IPS-15b (cell line): Measurements from ENCODE around the gene CRYGN.

ENCODE experiments used
- H3K27me3 ChIP-seq: one replicate; pipeline ENCODE4 v1.6.1; 2013; ENCODE audit warnings: low read length; ENCODE audit not compliant: control insufficient read depth, insufficient read depth
- H3K36me3 ChIP-seq: one replicate; pipeline ENCODE4 v1.6.1; 2013; ENCODE audit warnings: low read length; ENCODE audit not compliant: control insufficient read depth, insufficient read depth
- H3K4me1 ChIP-seq: one replicate; pipeline ENCODE4 v1.6.1; 2013; ENCODE audit warnings: mild to moderate bottlenecking, low read length; ENCODE audit not compliant: control insufficient read depth, insufficient read depth
- H3K4me3 ChIP-seq: one replicate; pipeline ENCODE4 v1.5.1; 2013; ENCODE audit warnings: low read depth, low read length
- H3K9ac ChIP-seq: one replicate; pipeline ENCODE4 v1.6.1; 2013; ENCODE audit warnings: low read depth, mild to moderate bottlenecking, low read length
- H3K9me3 ChIP-seq: one replicate; pipeline ENCODE4 v1.6.1; 2013; ENCODE audit warnings: mild to moderate bottlenecking, low read length; ENCODE audit not compliant: control insufficient read depth, insufficient read depth

Gene CRYGN

DNA sequence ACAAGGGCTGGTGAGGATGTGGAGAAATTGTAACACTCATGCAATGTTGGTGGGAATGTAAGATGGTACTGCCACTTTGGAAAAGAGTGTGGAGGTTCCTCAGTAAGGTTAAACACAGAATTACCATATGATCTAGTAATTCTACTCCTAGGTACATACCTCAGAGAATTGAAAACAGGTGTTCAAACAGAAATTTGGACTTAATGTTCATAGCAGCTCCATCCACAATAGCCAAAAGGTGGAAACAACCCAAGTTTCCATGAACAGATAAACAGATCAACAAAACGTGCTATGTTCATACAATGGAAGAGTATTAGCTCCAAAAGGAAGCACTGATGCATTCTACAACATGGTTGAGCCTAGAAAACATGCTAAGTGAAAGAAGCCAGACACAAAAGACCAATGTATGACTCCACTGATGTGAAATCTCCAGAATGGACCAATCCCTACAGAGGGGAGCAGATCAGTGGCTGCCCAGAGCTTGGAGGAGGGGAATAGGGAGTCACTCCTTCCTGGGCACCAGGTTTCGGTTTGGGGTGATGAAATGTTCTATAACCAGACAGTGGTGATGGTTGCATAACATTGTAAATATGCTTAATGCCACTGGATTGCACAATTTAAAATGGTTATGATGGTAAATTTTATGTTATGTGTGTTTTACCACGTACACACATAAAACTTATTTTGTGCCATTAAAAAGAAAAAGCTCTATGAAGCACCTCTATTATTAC is 24.4 kb downstream of the CRYGN start:
- Histone ChIP-seq H3K4me3 (no peak overlapping the region), H3K9ac (no peak overlapping the region), H3K4me1 (peaks cover 7% of the 10 kb centered on the region), H3K36me3 (no peaks in the 10 kb centered on the region), H3K9me3 (no peaks in the 10 kb centered on the region), H3K27me3 (peaks cover 64% of the 10 kb centered on the region)

DNA sequence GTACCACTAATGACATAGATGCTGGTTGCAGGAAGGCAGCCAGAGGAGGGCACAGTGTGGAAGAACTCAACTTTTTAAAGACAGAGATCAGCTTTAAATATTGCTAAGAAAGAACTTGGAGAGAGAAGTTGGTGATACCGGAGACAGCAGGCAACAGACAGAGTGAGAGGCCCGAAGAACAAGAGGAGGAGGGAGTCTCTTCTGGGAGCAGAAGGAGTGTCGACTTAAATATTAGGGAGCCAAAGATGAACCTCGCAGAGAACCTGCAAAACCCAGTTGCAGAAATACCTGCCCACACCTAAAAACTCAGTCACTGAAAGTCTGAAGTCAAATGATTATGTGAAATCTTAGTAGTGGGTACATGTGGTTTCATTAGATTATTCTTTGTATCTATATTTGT is 26.7 kb downstream of the CRYGN start:
- H3K9ac ChIP-seq = no peak overlapping the region
- peaks cover 71% of the 10 kb centered on the region for H3K27me3 ChIP-seq
- H3K4me3 ChIP-seq = no peak overlapping the region

DNA sequence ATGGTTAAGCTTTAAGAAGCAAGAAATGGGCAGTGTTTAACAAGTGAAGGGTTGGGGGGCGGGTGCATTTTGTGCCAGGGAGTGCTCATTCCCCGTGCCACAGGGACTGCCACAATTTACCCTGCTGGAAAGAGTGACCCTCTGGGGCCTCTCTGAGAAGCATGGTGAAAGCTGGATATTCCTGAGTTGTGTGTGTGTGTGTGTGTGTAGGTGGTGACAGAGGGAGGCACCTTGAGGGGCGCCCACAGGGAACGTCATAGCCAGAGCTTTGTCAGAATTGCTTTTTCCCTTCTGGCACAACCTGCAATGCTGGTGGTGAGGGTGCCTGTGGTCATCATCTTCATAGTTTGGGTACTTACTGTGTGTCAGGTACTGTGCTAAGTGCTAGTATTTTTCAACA is 27.6 kb downstream of the CRYGN start:
- Histone ChIP-seq H3K36me3 (no peaks in the 10 kb centered on the region), H3K9ac (no peak overlapping the region), H3K4me3 (no peak overlapping the region), H3K9me3 (no peaks in the 10 kb centered on the region), H3K27me3 (peaks cover 67% of the 10 kb centered on the region), H3K4me1 (peaks cover 11% of the 10 kb centered on the region)

More for the DNA sequence above, 26.7 kb downstream of the CRYGN start:
- Histone ChIP-seq H3K36me3 (no peaks in the 10 kb centered on the region), H3K9me3 (no peaks in the 10 kb centered on the region), H3K4me1 (peaks cover 11% of the 10 kb centered on the region)

DNA sequence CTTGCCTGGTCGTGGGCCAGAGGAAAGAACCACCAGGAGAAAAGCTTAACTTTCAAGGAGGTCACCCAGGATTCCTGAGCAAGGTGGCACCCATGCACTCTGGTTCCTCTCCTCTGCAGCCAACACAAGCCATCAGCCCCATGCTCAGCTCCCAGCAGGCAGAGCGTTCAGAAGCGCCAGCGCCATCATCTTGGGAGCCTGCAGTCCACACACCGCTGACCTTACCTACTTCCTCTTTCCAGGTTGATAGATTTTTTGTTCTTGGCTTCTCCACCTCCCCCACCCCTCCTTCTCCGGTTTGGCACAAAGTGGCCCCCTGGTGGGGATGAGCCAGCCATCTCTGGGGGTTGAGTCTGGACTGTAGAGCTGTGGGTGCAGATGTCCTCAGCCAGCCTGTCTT is 28.4 kb downstream of the CRYGN start:
- Histone ChIP-seq H3K4me1 (peaks cover 11% of the 10 kb centered on the region), H3K36me3 (no peaks in the 10 kb centered on the region), H3K9ac (no peak overlapping the region), H3K27me3 (peaks cover 59% of the 10 kb centered on the region), H3K9me3 (no peaks in the 10 kb centered on the region), H3K4me3 (peak overlapping the region; percentile 80)

DNA sequence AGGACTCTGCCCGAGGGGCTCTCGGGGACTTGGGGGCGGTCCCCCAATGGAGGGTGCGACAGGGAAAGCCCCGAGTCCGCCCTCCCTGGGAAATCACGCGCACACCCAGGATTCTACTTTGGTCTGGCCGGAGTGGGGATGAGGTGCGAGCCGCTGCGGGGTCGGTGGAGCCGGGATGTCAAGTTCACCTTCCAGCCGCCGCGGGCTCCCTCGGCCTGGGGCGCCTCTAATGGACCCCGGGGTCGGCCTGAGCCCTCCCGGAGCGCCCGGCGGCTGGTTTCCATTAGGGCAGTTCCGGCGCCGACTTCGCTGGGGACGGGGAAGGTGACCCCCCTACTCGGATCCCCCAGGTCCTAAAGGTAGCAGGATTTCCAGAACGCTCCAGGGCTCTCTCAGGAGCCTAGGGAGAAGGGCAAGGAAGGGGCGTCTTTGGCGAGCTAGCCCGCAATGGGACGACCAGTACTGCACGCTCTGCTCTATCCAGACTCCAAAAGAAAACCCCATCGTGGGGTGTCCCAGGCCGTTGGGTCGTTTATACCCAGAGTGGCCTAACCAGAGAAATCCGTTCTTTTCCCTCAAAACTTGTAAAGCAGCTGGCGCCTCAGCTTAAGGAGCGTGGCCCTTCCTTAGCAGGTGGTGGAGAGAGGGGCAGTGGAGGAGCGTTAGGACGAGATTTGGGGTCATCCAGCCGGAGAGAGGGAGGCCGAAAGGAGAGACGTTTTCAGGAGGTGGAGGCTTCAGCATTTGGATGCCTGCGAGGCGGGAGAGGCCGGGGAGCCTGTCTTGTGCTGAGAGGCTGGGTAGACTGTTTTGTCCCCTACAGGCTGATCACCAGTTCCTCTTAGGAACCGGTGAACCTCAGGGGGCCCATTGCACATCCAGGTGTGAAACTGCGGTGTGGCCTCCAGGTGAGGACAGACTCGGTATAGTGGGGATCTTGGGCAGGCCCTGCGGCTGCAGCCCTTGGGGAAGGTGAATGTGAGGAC is 29.2 kb downstream of the CRYGN start:
- Histone ChIP-seq H3K27me3 (peaks cover 51% of the 10 kb centered on the region), H3K4me1 (peaks cover 7% of the 10 kb centered on the region), H3K36me3 (no peaks in the 10 kb centered on the region), H3K4me3 (peak overlapping the region; percentile 80), H3K9ac (no peak overlapping the region), H3K9me3 (no peaks in the 10 kb centered on the region)

DNA sequence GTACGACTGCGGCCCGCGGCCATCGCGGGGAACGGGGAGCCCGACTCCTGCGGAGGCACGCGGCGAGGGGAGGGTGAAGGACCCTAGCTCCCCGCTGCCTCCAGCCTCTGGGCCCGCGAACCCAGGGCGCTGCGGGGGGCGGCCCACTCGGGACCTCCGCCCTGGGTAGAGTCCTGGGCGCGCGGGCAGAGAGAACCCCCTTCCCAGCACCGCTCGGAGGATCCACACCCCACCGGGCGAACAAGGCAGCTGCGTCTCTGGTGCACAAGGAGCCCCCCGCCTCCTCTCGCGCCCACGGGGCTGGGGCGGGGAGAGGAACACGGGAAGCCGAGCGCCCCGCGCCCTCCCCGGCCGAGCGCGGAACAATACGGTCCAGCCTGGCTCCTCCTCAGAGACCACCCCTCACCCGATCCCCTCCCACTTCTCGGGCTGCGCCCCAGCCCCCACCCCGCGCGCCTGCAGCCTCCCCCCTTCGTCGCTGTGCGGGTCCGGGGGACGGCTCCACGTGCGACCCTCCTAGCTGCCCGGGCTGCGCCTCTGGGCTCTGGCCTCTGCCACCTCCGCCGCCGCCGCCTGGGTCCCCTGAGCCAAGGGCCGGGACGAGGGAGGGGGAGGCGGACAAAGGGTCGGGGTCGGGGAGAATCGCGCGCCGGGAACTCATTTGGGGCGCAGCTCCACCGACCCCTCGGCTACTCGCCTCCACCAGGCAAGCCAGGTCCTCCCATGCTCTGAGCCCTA is 30.1 kb downstream of the CRYGN start, which contains the start of gene WDR86:
Gene WDR86 (minus strand): TSS at position 372 of the 738 bp plus-strand sequence. CDS start 449 bp downstream, outside the sequence.
- Histone ChIP-seq H3K4me3 (peak within 1 kb of the TSS; percentile 80), H3K9ac (peak within 1 kb of the TSS; percentile 47), H3K4me1 (peaks cover 7% of the 10 kb centered on the region), H3K36me3 (no peaks in the 10 kb centered on the region), H3K9me3 (no peaks in the 10 kb centered on the region), H3K27me3 (peaks cover 45% of the 10 kb centered on the region)

DNA sequence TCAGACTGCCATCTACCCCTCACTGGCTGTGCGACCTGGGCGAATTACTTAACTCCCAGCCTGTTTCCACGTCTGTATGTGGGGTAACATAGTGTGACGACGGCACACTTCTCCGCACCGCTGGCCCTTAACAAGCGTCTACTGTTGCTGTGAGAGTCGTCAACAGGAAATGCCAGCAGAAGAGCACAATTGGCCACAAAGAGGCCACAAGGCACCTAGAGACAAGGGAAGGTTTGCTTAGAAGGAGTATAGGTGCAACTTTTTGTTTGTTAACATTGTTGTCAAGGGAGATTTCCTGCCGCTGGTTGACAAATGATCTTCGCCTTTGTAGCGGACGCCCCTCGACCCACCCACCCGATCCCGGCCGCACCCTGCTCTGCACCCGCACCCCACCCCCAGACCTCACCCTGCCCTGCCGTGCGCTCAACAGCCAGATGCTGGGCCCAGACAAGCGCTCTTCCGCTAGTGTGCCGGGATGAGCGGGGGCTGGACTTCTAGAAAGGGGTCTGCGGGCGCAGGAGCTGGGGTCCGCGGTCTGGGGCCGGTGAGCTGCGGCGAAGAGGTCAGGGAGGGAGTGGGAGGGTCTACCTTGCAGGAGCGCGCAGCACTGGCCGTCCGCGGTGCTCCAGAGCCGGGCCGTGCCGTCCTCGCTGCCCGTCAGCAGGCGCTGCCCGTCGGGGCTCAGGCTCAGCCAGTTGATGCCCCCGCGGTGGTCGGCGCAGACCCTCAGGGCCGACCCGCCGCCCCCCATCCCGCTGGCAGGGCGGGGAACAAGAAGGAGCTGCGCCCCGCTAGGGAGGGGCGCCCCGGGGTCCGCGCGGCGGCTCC is 30.9 kb downstream of the CRYGN start:
- H3K9me3 ChIP-seq = no peaks in the 10 kb centered on the region
- H3K27me3 ChIP-seq = peaks cover 37% of the 10 kb centered on the region
- H3K9ac ChIP-seq = peak overlapping the region; percentile 47
- peak overlapping the region; percentile 80 for H3K4me3 ChIP-seq
- H3K4me1 ChIP-seq = peaks cover 7% of the 10 kb centered on the region
- H3K36me3 ChIP-seq = no peaks in the 10 kb centered on the region

DNA sequence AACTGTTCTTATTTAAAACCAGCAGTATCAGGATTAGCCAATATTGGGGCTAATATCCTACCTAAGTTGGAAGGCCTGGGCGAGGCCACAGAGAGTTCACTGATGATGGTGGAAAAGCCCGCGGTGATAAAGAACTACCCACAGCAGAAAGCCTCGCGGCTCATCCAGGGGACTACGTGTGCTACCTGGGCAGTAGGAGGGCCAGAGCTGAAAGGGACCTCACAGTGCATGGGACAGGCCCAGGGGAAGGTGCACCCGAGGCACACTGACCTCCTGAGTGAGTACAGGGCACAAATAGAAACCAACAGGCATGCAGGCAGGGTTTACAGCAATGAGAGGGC is 31.5 kb downstream of the CRYGN start:
- Histone ChIP-seq H3K36me3 (no peaks in the 10 kb centered on the region), H3K4me3 (peak overlapping the region; percentile 80), H3K4me1 (peaks cover 7% of the 10 kb centered on the region), H3K27me3 (peaks cover 35% of the 10 kb centered on the region), H3K9ac (no peak overlapping the region), H3K9me3 (no peaks in the 10 kb centered on the region)

DNA sequence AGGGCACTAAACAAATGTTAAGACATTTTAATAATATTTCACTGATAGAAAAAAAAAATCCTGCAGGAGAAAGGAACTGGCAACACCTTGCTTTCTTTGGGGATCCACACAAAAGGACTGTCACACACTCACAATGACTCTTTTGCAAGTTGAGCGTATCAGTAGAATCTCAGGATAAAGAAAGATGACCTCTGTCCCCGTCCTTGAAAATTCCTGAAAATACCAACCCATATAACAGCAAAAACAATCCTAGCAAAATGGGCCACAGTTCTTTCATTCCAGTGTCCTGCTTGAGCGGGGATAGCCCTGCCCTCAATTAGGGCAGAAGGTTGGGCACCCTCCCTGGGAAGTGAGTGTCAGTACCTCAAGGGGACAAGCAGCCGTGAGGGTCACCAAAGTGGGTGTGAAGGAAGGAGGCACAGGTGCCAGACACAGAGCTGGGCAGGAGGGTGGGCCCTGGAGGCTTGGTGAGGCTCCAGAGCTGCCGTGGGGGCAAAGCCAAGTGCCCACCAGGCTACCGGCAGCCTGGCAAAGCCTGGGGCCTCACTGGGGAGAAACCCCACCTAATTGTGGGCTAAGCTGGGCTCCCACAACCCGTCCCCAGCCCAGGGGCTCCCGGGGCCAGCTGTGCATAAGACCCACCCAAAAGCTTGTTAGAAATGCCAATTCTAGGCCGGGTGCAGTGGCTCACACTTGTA is 32.9 kb downstream of the CRYGN start:
- Histone ChIP-seq H3K4me3 (no peak overlapping the region), H3K36me3 (no peaks in the 10 kb centered on the region), H3K27me3 (peaks cover 21% of the 10 kb centered on the region), H3K4me1 (peaks cover 7% of the 10 kb centered on the region), H3K9me3 (no peaks in the 10 kb centered on the region), H3K9ac (no peak overlapping the region)

DNA sequence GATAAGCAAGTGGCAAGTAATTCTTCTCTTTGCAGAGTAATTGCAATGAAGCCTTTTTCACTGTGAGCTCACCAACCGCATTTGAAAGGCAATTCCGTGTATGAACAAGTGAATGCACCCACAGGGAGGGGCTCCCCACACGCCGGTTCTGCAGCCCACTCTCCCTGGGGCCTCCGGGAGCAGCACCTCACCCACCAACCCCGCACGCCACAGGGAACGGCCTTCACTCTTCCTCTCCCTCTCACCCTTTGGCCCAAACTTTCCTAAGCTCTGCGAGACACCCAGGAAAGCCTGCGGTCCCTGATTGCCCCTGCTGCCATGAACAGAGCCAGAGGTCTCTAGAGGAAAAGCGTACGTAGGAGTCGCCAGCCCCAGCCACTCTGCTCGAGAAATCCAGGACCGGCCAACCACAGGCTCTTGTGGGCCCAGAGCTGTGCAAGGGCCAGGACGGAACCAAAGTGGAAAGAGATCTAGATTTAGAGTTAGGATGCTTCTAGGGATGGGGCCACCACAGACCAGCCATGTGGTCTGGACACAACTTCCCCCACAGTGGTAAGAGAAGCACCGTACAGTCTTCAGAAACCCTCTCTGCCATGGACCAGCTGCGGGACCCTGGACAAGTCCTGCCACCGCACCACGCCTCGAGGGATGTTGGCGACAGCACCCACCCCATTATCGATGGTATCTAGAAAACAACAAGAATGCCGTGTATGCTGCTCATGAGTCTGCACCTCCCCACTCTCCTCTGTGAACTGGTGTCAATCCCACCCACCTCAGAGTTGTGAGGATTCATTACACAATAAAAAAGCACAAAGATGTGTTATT is 33.7 kb downstream of the CRYGN start:
- H3K4me1 ChIP-seq = peaks cover 7% of the 10 kb centered on the region
- peaks cover 13% of the 10 kb centered on the region for H3K27me3 ChIP-seq
- no peak overlapping the region for H3K4me3 ChIP-seq
- no peak overlapping the region for H3K9ac ChIP-seq
- H3K9me3 ChIP-seq = no peaks in the 10 kb centered on the region
- H3K36me3 ChIP-seq = no peaks in the 10 kb centered on the region
